Measurements from ENCODE around the gene NPHS2.
"Not testable (repeated sequence)": the region's sequence is repeated elsewhere in the genome, so short reads cannot be mapped to it uniquely, and the experiment has no call there.

Gene NPHS2

GRCh38 chr1:179548666-179549367, 26.9 kb downstream of the NPHS2 start:
- no peak for TF ChIP-seq CTCF (IDR thresholded peaks at IDR 0.05; ENCODE audit: control extremely low read depth, extremely low read depth, low read depth, missing control alignments)
- POLR2A ChIA-PET, result no interaction called here
- DNase-seq (ENCODE audit: extremely low spot score), result no peak
- CTCF ChIA-PET, result no interaction called here

- POLR2A ChIA-PET, result no interaction called here
- no peak for DNase-seq (ENCODE audit: extremely low spot score)
- CTCF ChIA-PET, result no interaction called here
- TF ChIP-seq CTCF (IDR thresholded peaks at IDR 0.05; ENCODE audit: control extremely low read depth, extremely low read depth, low read depth, missing control alignments), result no peak
Measured at GRCh38 chr1:179547021-179547535, 28.7 kb downstream of the NPHS2 start.

- ChIA-PET POLR2A (no interaction called here), CTCF (no interaction called here)
- DNase-seq (ENCODE audit: extremely low spot score), result no peak
- TF ChIP-seq CTCF (IDR thresholded peaks at IDR 0.05; ENCODE audit: control extremely low read depth, extremely low read depth, low read depth, missing control alignments), result no peak
Measured at GRCh38 chr1:179545321-179545720, 30.4 kb downstream of the NPHS2 start.

- ChIA-PET POLR2A (no interaction called here), CTCF (no interaction called here)
- no peak for DNase-seq (ENCODE audit: extremely low spot score)
- TF ChIP-seq CTCF (IDR thresholded peaks at IDR 0.05; ENCODE audit: control extremely low read depth, extremely low read depth, low read depth, missing control alignments), result no peak
Measured at GRCh38 chr1:179541774-179542173, 34.0 kb downstream of the NPHS2 start.

GRCh38 chr1:179530352-179530751, 45.4 kb downstream of the NPHS2 start:
- CTCF ChIA-PET, result no interaction called here
- no peak for TF ChIP-seq CTCF (IDR thresholded peaks at IDR 0.05; ENCODE audit: control extremely low read depth, extremely low read depth, low read depth, missing control alignments)
- POLR2A ChIA-PET, result no interaction called here
- no peak for DNase-seq (ENCODE audit: extremely low spot score)

- no peak for TF ChIP-seq CTCF (IDR thresholded peaks at IDR 0.05; ENCODE audit: control extremely low read depth, extremely low read depth, low read depth, missing control alignments)
- ChIA-PET CTCF (no interaction called here), POLR2A (no interaction called here)
- no peak for DNase-seq (ENCODE audit: extremely low spot score)
Measured at GRCh38 chr1:179529482-179530195, 46.1 kb downstream of the NPHS2 start.

GRCh38 chr1:179518544-179518943, 57.2 kb downstream of the NPHS2 start:
- DNase-seq (ENCODE audit: extremely low spot score); POLR2A ChIA-PET: not testable (repeated sequence)
- CTCF ChIA-PET, result interaction anchor here (1.3 kb wide), 1 partner anchor 22 kb away, joined by 3 read pairs; no protein-coding TSS in a partner anchor

Data from GM10248 (cell line).